HG02852 (cell line): Measurements from ENCODE around the gene EPHB6.

Experiments
- ATAC-seq: cut with Tn5 transposase; IDR thresholded peaks from one replicate; pipeline ENCODE4 v1.9.1; 2021; ENCODE audit warnings: mild to moderate bottlenecking, moderate library complexity; ENCODE audit not compliant: unreplicated experiment

Gene EPHB6

GRCh38 chr7:142863891-142864685 is 9.2 kb downstream of the EPHB6 start:
- no peak for ATAC-seq

- no peak for ATAC-seq
Observed at GRCh38 chr7:142864980-142865747, 10.3 kb downstream of the EPHB6 start.

GRCh38 chr7:142865766-142866165 is 10.9 kb downstream of the EPHB6 start:
- ATAC-seq = no peak

GRCh38 chr7:142866361-142867096 is 11.7 kb downstream of the EPHB6 start:
- ATAC-seq = no peak

- no peak for ATAC-seq
Observed at GRCh38 chr7:142867097-142867378, 12.2 kb downstream of the EPHB6 start.

GRCh38 chr7:142867398-142868187 is 12.7 kb downstream of the EPHB6 start:
- no peak for ATAC-seq

GRCh38 chr7:142868188-142868985 is 13.5 kb downstream of the EPHB6 start:
- ATAC-seq = no peak

- no peak for ATAC-seq
Observed at GRCh38 chr7:142868986-142869415, 14.1 kb downstream of the EPHB6 start.

GRCh38 chr7:142869434-142869833 is 14.6 kb downstream of the EPHB6 start:
- no peak for ATAC-seq

GRCh38 chr7:142870147-142870559 is 15.3 kb downstream of the EPHB6 start:
- ATAC-seq = no peak

- no peak for ATAC-seq
Observed at GRCh38 chr7:142870566-142871259, 15.8 kb downstream of the EPHB6 start.

GRCh38 chr7:142871260-142872105 is 16.6 kb downstream of the EPHB6 start:
- ATAC-seq = no peak

GRCh38 chr7:142872106-142872675 is 17.3 kb downstream of the EPHB6 start:
- ATAC-seq = no peak

- peak; percentile 76 for ATAC-seq
Observed at GRCh38 chr7:142873281-142873784, 18.5 kb downstream of the EPHB6 start.

- no peak for ATAC-seq
Observed at GRCh38 chr7:142873871-142874270, 19.0 kb downstream of the EPHB6 start.

- no peak for ATAC-seq
Observed at GRCh38 chr7:142874409-142874808, 19.5 kb downstream of the EPHB6 start.

GRCh38 chr7:142874837-142875236 is 20.0 kb downstream of the EPHB6 start:
- no peak for ATAC-seq

- no peak for ATAC-seq
Observed at GRCh38 chr7:142875456-142875855, 20.6 kb downstream of the EPHB6 start.
